Progenitor cell of endocrine pancreas (in vitro differentiated cells): ENCODE measurements around the gene APRT. TPM values are rescaled to one million over a fixed set of nuclear protein-coding genes. Genes with fewer than 3 reads are reported as not detected.

ENCODE experiments used
- DNase-seq: peaks from one replicate; pipeline ENCODE4 v3.0.0; 2021; ENCODE audit warnings: low spot score; ENCODE audit not compliant: unreplicated experiment
- H3K27ac Mint-ChIP-seq: 2 replicates; pipeline ENCODE4 v1.8.0; 2021; ENCODE audit warnings: mild to moderate bottlenecking, moderate library complexity, mixed read lengths
- H3K27me3 Mint-ChIP-seq: 2 replicates; pipeline ENCODE4 v1.8.0; 2021; ENCODE audit warnings: mixed read lengths
- H3K36me3 Mint-ChIP-seq: 2 replicates; pipeline ENCODE4 v1.8.0; 2022; ENCODE audit warnings: mixed read lengths; ENCODE audit not compliant: insufficient read depth
- H3K4me1 Mint-ChIP-seq: 2 replicates; pipeline ENCODE4 v1.8.0; 2021; ENCODE audit warnings: low read depth, mixed read lengths
- H3K4me3 Mint-ChIP-seq: 2 replicates; pipeline ENCODE4 v1.8.0; 2021; ENCODE audit warnings: low read depth, mild to moderate bottlenecking, moderate library complexity, mixed read lengths
- H3K9me3 Mint-ChIP-seq: 2 replicates; pipeline ENCODE4 v1.8.0; 2021; ENCODE audit warnings: low read depth, mixed read lengths
- CTCF ChIP-seq: fragments of 200-600 bp; sonication (generic); IDR thresholded peaks from one replicate; pipeline ENCODE4 v1.5.0; 2021; ENCODE audit warnings: antibody characterized with exemption, mild to moderate bottlenecking; ENCODE audit not compliant: unreplicated experiment
- total RNA-seq: library from RNA; stranded (reverse); gene quantifications from 2 replicates; pipeline ENCODE4 v1.2.1, GENCODE V29; 2021

APRT gene
- total RNA-seq, 1 donor from 2014 or later = 100 TPM

GRCh38 chr16:88805887-88806393, 5.8 kb downstream of the APRT start:
- H3K36me3 Mint-ChIP-seq = no peaks in the 10 kb centered on the region
- DNase-seq = no peak
- no peak overlapping the region for H3K27ac Mint-ChIP-seq
- no peaks in the 10 kb centered on the region for H3K9me3 Mint-ChIP-seq
- H3K27me3 Mint-ChIP-seq = no peaks in the 10 kb centered on the region
- no peak overlapping the region for H3K4me3 Mint-ChIP-seq
- peaks cover 3% of the 10 kb centered on the region for H3K4me1 Mint-ChIP-seq
- no peak for TF ChIP-seq CTCF

- Mint-ChIP-seq H3K27me3 (no peaks in the 10 kb centered on the region), H3K9me3 (no peaks in the 10 kb centered on the region), H3K4me3 (peak overlapping the region; percentile 14), H3K27ac (no peak overlapping the region), H3K36me3 (no peaks in the 10 kb centered on the region), H3K4me1 (no peaks in the 10 kb centered on the region)
- DNase-seq = no peak
- no peak for TF ChIP-seq CTCF
These were observed 6.4 kb downstream of the APRT start for GRCh38 chr16:88805340-88805715.

DNA sequence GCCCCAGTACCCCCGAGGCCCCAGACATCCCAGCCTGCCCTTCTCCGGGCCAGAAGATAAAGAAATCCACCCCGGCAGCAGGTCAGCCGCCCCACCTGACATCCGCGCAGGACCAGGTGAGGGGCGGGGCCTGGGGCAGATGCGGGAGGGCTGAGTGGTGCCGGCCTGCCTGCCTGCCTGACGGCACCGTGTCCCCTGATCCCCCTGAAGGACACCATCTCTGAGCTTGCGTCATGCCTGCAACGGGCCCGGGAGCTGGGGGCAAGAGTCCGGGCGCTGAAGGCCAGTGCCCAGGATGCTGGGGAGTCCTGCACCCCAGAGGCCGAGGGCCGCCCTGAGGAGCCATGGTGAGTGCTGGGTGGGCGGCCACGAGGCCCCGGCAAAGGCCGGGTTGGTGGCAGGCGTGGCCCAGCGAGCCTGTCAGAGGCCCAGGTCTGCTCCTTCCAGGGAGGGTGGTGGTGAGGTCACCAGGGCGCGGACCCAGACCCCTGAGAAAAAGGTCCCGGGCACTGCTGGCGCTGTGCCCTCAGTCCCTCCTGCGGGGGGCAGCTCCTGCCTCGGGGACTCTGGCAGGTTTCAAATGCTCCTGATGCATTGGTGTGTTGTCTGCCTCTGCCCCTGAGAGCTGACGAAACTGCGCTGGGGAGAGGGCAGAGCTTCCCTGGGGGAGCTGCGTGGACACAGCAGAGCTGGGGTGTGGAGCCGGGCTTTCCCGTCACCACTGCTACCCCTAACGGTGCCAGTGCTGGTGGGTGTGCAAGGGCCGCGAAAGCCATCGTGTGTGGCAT, 7.0 kb downstream of the APRT start:
- DNase-seq = no peak
- no peak for TF ChIP-seq CTCF
- Mint-ChIP-seq H3K4me1 (no peaks in the 10 kb centered on the region), H3K27ac (no peak overlapping the region), H3K27me3 (no peaks in the 10 kb centered on the region), H3K36me3 (no peaks in the 10 kb centered on the region), H3K4me3 (peak overlapping the region; percentile 69), H3K9me3 (no peaks in the 10 kb centered on the region)

DNA sequence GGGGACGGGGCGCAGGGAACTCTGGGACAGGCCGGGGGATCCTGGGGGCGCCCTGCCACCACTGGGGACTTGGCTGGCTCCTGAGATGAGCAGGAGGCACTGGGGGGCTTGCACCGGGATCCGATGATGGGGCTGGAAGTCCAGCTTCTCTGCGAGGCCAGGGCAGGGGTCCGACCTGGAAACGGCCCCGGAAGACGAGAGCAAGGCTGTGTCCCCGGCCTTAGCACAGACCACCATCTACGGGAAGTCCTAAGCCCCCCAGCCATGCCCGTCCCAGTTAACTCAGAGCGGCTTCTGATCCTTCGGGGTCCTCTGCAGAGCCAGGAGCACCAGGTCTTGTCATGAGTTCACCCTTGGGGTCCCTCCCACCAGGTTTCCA, 7.6 kb downstream of the APRT start:
- Mint-ChIP-seq H3K4me3 (peak overlapping the region; percentile 69), H3K4me1 (no peaks in the 10 kb centered on the region), H3K27me3 (no peaks in the 10 kb centered on the region), H3K36me3 (no peaks in the 10 kb centered on the region), H3K27ac (no peak overlapping the region), H3K9me3 (no peaks in the 10 kb centered on the region)
- no peak for DNase-seq
- no peak for TF ChIP-seq CTCF

DNA sequence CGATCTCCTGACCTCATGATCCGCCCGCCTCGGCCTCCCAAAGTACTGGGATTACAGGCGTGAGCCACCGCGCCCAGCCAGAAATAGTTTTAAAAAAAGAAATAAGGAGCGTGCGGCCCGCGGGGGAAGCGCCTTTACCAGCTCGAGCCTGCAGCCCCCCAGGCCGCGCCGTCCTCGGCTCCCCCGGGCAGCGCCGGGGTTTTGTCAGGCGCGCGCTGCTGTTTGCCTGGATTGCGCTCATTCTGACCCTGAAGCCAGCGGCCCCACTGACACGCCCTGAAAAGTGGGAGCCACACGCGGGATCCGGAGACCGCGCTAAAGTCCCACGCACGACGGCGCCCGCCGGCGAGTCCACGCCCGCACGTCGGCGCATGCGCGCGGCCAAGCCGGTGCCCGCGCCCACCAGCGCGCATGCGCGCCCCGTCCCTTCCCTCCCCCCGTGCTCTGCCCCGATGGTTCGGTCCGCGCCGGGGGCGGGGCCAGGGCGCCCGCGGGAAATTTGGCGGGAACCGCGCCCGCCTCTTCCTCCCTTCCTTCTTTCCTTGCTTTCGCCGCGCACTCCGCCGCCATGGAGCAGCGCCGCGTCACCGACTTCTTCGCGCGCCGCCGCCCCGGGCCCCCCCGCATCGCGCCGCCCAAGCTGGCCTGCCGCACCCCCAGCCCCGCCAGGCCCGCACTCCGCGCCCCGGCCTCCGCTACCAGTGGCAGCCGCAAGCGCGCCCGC, 8.3 kb downstream of the APRT start, which contains the start of gene CDT1:
Gene CDT1 (plus strand): TSS at position 526 of the 724 bp plus-strand sequence. CDS start 43 bp downstream, at position 569.
- TF ChIP-seq CTCF = no peak
- DNase-seq = peak; percentile 83
- Mint-ChIP-seq H3K27me3 (no peaks in the 10 kb centered on the region), H3K4me1 (no peaks in the 10 kb centered on the region), H3K4me3 (peak within 1 kb of the TSS; percentile 80), H3K9me3 (no peaks in the 10 kb centered on the region), H3K27ac (peak within 1 kb of the TSS; percentile 83), H3K36me3 (no peaks in the 10 kb centered on the region)
